Femur (tissue), 1 donor: ENCODE results near the gene NFS1.
A peak's percentile ranks its signal among the peaks of the same experiment; 100 is the strongest.
"Not testable (repeated sequence)": the region's sequence is repeated elsewhere in the genome, so short reads cannot be mapped to it uniquely, and the experiment has no call there.

Experiments used
- DNase-seq: peaks from one replicate; pipeline ENCODE4 v3.0.0-alpha.2; 2017

Gene NFS1

DNA sequence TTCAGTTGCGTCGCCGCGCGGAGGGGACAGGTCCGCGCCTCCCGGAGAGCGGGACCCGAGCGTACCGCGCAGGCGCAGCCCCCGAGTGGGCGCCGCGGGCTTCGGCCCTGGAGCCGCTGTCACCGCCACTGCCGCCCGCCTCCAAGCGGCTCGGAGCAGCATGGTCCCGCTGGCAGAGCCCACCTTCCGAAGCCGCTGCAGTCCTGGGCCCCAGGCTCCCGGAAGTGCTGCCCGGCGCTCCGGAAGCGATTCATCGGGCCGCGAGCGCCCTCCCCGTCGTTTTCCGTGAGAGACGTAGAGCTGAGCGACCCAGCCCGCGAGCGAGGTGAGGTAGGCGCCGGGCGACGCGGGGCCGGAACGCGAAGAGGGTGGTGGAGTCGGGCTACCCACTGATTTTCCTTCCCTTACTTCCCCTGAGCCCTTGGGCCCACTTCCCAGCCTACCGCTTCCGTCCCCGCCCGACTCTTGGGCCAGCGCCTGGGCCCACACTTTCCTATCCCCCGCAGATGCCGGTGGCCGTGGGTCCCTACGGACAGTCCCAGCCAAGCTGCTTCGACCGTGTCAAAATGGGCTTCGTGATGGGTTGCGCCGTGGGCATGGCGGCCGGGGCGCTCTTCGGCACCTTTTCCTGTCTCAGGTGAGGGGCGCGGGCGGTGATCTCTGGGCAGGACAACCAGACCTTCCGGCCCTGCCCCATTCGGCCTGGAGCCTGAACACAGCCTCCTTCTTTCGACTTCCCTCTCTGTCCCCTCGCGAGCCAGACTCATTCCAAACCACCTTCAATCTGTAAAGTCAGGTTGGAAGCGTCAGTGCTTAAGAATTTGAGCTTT lies at the start of gene NFS1, which contains the start of gene ROMO1:
NFS1 (minus strand) TSS at position 226 of the 830 bp plus-strand sequence; CDS start at position 162, 64 bp downstream.
ROMO1 (plus strand) TSS at position 279 of the 830 bp plus-strand sequence; CDS start at position 507, 228 bp downstream.
- DNase-seq, result peak; percentile 94

DNA sequence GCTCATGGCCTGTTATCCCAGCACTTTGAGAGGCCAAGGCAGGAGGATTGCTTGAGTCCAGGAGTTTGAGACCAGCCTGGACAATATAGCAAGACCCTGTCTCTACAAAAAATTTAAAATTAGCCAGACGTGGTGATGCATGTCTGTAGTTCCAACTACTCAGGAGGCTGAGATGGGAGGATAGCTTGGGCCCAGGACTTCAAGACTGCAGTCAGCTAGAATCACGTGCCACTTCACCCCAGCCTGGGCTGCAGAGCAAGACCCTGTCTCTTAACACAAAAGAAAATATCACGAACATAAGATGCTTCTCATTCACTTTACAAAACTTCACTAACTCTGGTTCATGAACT lies 45.3 kb upstream of the NFS1 start:
- DNase-seq, result not testable (repeated sequence)

DNA sequence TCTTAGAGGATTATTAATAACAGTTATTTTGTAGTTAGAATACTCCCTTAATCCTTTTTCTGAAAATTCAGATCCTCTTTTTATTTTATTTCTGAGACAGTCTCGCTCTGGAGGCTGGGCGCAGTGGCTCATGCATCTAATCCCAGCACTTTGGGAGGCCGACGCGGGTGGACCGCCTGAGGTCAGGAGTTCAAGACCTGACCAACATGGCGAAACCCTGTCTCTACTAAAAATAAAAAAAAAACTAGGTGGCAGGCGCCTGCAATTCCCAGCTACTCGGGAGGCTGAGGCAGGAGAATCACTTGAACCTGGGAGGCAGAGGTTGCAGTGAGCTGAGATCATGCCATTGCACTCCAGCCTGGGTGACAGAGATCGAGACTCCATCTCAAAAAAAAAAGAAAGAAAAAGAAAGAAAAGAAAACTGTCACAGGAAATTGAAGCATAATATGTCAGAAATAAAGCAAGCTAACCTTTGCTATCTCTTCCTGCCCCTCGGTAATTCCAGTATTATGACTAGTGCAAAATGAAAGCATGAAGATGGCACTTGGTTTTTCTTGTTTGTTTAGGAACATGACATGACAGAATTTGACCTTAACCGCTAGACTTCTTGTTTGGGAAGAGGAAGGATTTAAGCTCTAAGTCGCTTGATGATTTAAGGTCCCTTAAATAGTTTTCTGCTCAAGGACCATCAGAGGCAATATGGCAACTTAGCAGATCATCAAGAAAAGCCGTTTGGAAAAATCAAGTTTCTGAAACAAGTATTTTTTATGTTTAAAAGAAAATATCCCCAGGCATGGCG lies 44.7 kb upstream of the NFS1 start:
- DNase-seq, result no peak

DNA sequence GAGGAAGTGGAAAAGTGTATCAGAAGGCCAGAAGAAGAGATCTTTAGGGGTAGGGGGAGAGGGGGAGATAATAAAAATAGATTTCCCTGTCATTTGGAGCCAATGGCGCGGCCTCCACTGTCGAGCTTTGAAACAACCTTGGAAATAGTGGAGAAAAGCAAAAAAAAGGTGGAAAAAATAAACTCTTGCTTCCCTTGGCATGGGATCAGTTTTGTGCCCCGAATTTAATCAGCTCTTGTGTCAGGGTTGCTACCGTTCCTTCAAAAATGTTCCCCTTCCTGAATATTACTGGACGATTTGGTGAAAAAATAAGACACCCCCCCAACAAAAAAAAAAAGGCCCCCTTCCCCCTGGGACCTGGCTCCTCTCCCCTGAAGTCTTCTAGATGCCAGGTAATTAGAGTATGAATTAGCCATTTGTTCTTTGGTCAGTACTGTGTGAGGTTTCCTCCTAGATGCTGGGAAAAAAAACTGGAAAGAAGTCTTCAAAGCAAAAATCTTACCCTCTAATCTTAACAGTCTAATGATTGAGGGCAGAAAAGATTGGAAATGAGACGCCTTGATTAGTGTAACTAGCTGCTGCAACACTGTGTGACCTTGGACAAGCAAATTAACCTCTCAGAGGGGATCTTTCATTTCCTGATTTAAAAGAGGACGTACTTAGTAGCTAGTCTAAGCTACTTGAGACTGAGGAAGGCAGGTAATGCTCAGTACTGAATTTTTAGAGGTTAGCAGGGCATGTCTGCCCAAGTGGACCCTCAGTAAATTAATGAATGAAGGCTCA lies 43.8 kb upstream of the NFS1 start:
- DNase-seq, result no peak

- DNase-seq, result peak; percentile 100
Observed at GRCh38 chr20:35741892-35742740, 43.0 kb upstream of the NFS1 start, which contains the start of gene RBM39. RBM39 (minus strand) TSS chr20:35742260; CDS start chr20:35740874, 1,386 bp downstream.

DNA sequence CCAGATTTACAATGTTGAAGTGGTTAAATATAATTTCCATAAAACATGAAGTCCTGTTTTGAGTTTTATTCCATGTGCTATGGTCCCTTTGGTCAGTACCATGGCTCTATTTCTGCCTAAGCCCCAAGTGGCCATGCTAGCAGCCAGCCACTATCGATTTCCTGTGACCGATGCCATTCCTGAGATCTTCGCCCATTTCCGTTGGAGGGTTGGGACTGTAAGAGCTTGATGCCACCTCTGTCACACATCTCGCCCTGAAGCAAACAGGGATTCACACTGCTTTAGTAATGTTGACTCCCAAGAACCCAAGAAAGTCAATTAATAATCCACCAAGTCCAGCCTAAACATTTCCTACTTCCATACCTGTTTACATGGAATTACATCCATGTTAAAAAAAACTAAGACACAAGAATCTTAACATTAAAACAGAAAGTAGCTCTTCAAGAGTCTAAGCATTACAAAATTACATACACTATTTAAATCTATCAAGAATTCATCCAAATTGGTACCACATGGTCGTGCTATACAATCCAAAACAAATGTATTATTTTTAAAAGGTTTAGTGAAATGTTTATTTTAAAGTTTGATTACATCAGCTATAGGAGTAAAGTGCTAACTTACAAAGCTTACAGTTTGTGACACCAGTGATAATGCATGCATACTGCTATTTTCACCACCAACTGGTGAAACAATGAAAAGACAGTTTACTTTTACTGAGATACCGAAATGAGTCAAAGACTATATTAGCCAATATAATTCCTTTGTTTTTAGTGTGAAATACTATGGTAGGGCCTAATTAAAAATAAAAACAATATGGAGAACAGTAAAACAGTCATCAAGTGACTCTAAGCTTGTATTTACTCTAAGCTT lies 40.4 kb upstream of the NFS1 start:
- no peak for DNase-seq

- DNase-seq, result no peak
Observed at GRCh38 chr20:35738410-35739179, 39.4 kb upstream of the NFS1 start.

DNA sequence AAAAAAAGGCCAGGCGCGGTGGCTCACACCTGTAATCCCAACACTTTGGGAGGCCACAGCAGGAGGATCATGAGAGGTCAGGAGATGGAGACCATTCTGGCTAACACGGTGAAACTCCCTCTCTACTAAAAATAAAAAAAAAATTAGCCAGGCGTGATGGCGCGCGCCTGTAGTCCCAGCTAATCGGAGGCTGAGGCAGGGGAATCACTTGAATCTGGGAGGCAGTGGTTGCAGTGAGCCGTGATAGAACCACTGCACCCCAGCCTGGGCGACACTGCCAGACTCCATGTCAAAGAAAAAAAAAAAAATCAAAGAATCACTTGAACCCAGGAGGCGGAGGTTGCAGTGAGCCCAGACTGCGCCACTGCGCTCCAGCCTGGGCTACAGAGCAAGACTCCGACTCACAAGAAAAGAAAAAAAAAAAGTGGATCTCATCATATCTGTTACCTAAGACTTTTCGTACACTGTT lies 38.7 kb upstream of the NFS1 start:
- DNase-seq, result no peak

DNA sequence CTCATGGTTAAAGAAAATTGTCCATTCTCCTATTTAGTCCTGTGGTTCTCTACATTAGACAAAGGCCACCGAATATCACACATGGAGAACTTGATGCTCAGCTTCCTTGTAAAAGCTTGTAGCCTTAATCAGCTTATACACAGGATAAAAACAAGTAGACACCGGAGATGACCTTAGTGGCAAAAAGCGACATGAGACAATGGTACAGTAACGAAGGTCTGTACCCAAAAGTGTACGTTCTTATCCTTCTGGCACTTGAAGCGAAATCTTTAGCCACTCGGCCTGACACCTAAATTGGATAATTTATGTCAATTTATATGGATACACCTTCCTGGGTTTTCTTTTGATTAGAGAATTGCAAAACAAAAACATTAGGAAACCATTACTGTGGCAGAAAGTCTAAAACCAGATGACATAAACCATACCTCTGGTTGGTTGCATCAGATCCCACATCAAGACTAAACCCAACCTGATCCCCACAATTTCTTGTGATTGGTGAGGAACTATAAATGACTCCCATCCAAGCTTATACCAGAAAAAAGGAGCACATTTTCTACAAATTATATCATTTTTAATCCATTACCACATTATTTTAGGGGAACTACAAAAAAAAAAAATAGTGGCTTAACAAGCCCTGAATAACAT lies 36.8 kb upstream of the NFS1 start:
- DNase-seq, result no peak

- DNase-seq, result no peak
Observed at GRCh38 chr20:35734777-35735649, 35.9 kb upstream of the NFS1 start.

DNA sequence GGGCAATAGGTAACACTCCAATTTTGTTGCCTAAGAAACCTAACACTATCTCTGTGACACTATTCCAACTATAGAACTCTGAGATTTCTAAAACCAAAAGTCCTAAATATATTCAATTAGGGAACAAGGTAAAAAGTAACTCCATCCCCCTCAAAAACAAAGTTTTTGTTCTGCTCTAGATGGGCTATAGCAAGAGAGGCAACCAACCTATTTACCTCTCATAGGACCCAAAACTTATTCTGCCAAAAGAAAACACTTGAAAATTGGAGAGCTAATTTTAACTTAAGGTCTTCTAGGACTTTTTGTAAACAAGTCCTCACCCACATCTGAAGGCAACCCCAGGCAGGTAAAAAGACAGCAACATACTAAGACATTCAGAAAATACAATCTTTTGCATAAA lies 35.2 kb upstream of the NFS1 start:
- DNase-seq, result no peak

GRCh38 chr20:35732644-35732982 lies 33.5 kb upstream of the NFS1 start:
- no peak for DNase-seq

DNA sequence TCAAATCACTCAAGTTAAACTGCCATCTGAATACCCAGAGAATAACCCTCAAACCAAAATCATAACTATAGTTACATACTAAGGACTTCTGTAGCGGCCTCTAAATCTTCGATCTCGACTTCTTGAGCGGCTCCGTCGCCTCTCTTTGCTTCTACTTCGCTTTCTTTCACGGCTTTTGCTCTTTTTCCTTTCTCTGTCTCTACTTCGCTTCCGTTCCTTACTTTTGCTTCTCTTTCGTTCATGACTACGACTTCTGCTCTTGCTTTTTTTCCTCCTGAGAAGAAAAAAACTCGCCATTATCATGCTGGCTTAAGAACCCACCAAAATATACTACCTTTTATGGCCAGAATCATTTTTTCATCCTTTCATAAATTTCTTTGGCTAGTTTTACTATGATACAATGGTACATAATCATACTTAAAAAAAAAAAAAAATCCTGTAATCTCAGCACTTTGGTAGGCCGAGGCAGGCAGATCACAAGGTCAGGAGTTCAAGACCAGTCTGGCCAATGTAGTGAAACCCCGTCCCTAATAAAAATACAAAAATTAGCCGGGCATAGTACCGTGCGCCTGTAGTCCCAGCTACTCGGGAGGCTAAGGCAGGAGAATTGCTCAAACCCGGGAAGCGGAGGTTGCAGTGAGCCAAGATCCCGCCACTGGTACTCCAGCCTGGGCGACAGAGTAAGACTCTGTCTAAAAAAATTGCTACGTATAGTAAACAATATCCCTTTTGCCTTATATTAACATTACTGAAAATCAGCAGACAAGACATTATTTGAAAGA lies 32.9 kb upstream of the NFS1 start:
- no peak for DNase-seq

DNA sequence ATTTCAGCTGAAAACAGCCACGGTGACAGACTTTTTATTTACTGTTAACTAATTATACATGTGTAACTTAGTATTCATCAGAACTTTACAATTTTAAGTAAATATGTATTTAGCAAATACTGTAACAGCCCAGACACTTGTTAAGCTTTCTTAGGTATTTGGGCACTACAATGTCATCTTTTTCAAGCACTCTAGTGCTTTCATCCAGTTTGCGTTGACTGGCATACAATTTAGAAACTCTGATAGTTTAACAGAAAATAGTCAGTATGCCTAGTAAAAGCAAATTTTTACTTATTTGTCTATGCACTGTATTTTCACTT lies 32.3 kb upstream of the NFS1 start:
- DNase-seq, result no peak

DNA sequence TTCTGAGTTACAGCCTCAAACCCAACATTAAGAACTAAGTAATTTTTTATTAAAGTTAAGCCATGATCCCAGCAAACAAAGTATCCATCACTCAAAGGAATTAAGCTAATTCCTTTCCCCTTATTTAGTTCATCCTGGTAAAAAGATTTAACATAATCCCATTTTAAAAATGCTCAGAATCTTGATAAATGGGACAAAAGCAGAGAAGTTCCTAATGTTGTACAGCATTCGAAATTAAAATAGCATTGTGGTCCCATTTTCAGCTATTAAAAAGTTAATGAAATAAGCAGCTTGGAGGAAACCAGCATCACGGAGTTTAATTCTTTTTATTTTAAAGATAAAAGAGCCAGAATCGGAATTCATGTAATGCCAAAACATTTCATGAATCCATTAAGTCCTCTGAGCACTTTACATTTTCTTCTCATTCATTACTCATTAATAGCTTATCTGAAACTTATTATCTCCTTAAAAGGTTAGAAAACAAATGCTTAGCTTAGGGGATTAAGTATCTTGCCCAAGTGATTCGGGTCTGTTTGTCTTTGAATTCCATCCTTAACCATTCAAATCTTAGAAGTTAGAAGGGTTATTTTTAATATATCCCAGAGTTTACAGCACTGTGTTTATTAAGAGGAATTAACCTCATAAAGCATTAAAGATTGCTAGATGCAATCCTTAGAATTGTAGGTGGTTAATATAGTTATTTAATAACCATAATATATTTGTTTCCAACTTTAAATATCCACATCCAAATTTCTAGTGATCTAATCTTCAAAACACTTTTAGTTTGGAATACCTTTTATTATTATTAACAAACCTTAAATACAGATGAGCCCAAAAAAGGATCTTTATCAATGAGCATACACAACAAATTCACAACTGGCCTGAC lies 31.7 kb upstream of the NFS1 start:
- no peak for DNase-seq

DNA sequence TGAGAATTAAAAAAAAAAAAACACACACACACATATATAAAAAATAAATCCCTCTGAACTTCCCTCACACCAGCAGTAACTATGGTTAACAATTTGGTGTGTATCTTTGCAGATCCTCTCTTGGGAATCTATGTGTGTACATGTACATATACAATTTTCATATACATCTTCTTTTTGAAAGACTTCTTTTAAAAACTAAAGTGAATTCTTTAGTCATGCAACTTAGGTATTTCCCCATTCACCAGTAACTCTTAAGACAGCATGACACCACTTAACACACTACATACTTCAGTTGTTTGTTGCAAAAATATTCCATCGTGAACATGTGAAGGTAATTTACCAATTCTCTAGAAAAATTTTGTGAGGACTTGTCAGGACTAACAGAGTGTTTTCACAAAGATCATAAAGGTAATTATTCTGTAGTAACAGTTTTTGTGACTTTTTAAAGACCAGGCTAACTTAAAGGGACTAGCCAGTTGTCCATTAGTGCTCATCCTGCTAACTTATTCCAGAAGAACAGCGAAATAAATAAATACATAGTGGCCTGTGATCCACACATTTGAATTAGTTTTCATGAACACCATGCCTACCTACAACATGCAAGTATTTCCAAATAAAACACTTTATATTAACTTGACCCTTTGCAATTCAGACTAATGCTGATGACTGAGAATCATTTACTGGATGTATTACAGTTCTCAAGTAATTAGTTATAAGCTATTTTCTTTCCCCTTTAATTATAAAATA lies 30.9 kb upstream of the NFS1 start:
- no peak for DNase-seq
